ENCODE data around the gene SNPH.

The SNPH gene

GRCh38 chr20:1327827-1328679 is 62.0 kb downstream of the SNPH start:
- DNase-seq = no peak
- no peak for TF ChIP-seq CTCF (IDR thresholded peaks at IDR 0.05; ENCODE audit: low read depth, low read length)
- Histone ChIP-seq H3K27me3 (no peaks in the 10 kb centered on the region), H3K4me3 (ENCODE audit: low read depth, low read length) (no peak overlapping the region), H3K9me3 (no peaks in the 10 kb centered on the region), H3K4me1 (no peaks in the 10 kb centered on the region), H3K36me3 (no peaks in the 10 kb centered on the region)

- no peak within 1 kb of the TSS for H3K4me3 ChIP-seq (ENCODE audit: low read depth, low read length)
- no peak for DNase-seq
- no peaks in the 10 kb centered on the region for H3K27me3 ChIP-seq
- H3K9me3 ChIP-seq = no peaks in the 10 kb centered on the region
- H3K36me3 ChIP-seq = no peaks in the 10 kb centered on the region
- no peak for TF ChIP-seq CTCF (IDR thresholded peaks at IDR 0.05; ENCODE audit: low read depth, low read length)
- H3K4me1 ChIP-seq = no peaks in the 10 kb centered on the region
Observed at GRCh38 chr20:1328680-1329330, 62.7 kb downstream of the SNPH start, which contains the start of gene SDCBP2. TSS of gene SDCBP2 (minus strand) at chr20:1329139. CDS start at chr20:1320416, 8,723 bp downstream.

GRCh38 chr20:1330075-1330830 is 64.2 kb downstream of the SNPH start:
- Histone ChIP-seq H3K4me3 (ENCODE audit: low read depth, low read length) (no peak overlapping the region), H3K4me1 (no peaks in the 10 kb centered on the region), H3K9me3 (no peaks in the 10 kb centered on the region), H3K27me3 (no peaks in the 10 kb centered on the region), H3K36me3 (no peaks in the 10 kb centered on the region)
- TF ChIP-seq CTCF (IDR thresholded peaks at IDR 0.05; ENCODE audit: low read depth, low read length) = no peak
- no peak for DNase-seq

- Histone ChIP-seq H3K4me1 (no peaks in the 10 kb centered on the region), H3K36me3 (no peaks in the 10 kb centered on the region), H3K4me3 (ENCODE audit: low read depth, low read length) (no peak overlapping the region), H3K9me3 (no peaks in the 10 kb centered on the region), H3K27me3 (no peaks in the 10 kb centered on the region)
- no peak for TF ChIP-seq CTCF (IDR thresholded peaks at IDR 0.05; ENCODE audit: low read depth, low read length)
- DNase-seq = no peak
Observed at GRCh38 chr20:1331101-1331500, 65.0 kb downstream of the SNPH start.

- no peaks in the 10 kb centered on the region for H3K9me3 ChIP-seq
- no peak for TF ChIP-seq CTCF (IDR thresholded peaks at IDR 0.05; ENCODE audit: low read depth, low read length)
- no peaks in the 10 kb centered on the region for H3K27me3 ChIP-seq
- H3K4me3 ChIP-seq (ENCODE audit: low read depth, low read length) = no peak overlapping the region
- DNase-seq = no peak
- H3K4me1 ChIP-seq = no peaks in the 10 kb centered on the region
- H3K36me3 ChIP-seq = no peaks in the 10 kb centered on the region
Observed at GRCh38 chr20:1331801-1332453, 65.8 kb downstream of the SNPH start.
